GM19397 (cell line): ENCODE data around the gene STN1.
"Not testable (repeated sequence)": the region's sequence is repeated elsewhere in the genome, so short reads cannot be mapped to it uniquely, and the experiment has no call there.

Source experiments
- ATAC-seq: cut with Tn5 transposase; IDR thresholded peaks from one replicate; pipeline ENCODE4 v1.9.1; 2021; ENCODE audit warnings: mild to moderate bottlenecking, moderate library complexity; ENCODE audit not compliant: unreplicated experiment

STN1 gene

GRCh38 chr10:103847909-103848468 lies 70.0 kb downstream of the STN1 start:
- ATAC-seq, result no peak

- ATAC-seq, result no peak
These were observed 70.6 kb downstream of the STN1 start for GRCh38 chr10:103847346-103847745.

GRCh38 chr10:103845972-103846371 lies 72.0 kb downstream of the STN1 start:
- peak; percentile 57 for ATAC-seq

GRCh38 chr10:103845346-103845745 lies 72.6 kb downstream of the STN1 start:
- ATAC-seq, result not testable (repeated sequence)

- ATAC-seq, result no peak
These were observed 74.0 kb downstream of the STN1 start for GRCh38 chr10:103843854-103844570.

- ATAC-seq, result no peak
These were observed 74.9 kb downstream of the STN1 start for GRCh38 chr10:103843045-103843444.

- ATAC-seq, result no peak
These were observed 75.4 kb downstream of the STN1 start for GRCh38 chr10:103842605-103843004.

GRCh38 chr10:103841519-103841918 lies 76.5 kb downstream of the STN1 start:
- ATAC-seq, result no peak

GRCh38 chr10:103840740-103841070 lies 77.3 kb downstream of the STN1 start:
- ATAC-seq, result no peak

GRCh38 chr10:103839872-103840739 lies 77.9 kb downstream of the STN1 start:
- ATAC-seq, result no peak

- ATAC-seq, result no peak
These were observed 78.5 kb downstream of the STN1 start for GRCh38 chr10:103839519-103839871.

GRCh38 chr10:103838862-103839518 lies 79.0 kb downstream of the STN1 start:
- ATAC-seq, result no peak

- no peak for ATAC-seq
These were observed 80.0 kb downstream of the STN1 start for GRCh38 chr10:103838070-103838395.

GRCh38 chr10:103837370-103838069 lies 80.5 kb downstream of the STN1 start:
- no peak for ATAC-seq

GRCh38 chr10:103836861-103837260 lies 81.1 kb downstream of the STN1 start:
- no peak for ATAC-seq

- no peak for ATAC-seq
These were observed 81.7 kb downstream of the STN1 start for GRCh38 chr10:103836273-103836672.

GRCh38 chr10:103835096-103836050 lies 82.6 kb downstream of the STN1 start:
- no peak for ATAC-seq

GRCh38 chr10:103834436-103835095 lies 83.4 kb downstream of the STN1 start:
- no peak for ATAC-seq

- ATAC-seq, result no peak
These were observed 84.1 kb downstream of the STN1 start for GRCh38 chr10:103833731-103834365.
